Prostate gland (tissue), 2 donors: ENCODE data around the gene SUPT3H. TPM values are rescaled to one million over a fixed set of nuclear protein-coding genes. Genes with fewer than 3 reads are reported as not detected.

Experiments used
- DNase-seq: peaks from one replicate; pipeline ENCODE4 v3.0.0-alpha.2; 2019; ENCODE audit warnings: low spot score
- H3K27ac ChIP-seq, 2 donors: fragments of 200-600 bp; sonication (generic); 2 replicates each; pipeline ENCODE4 v1.5.1; 2017 to 2019
- H3K27me3 ChIP-seq: fragments of 200-600 bp; sonication (generic); replicated peaks from 2 replicates; pipeline ENCODE4 v1.5.1; 2019; ENCODE audit not compliant: insufficient read depth
- H3K36me3 ChIP-seq, 2 donors: fragments of 200-600 bp; sonication (generic); 1 replicate in 1 of 2; 2 replicates in 1 of 2; pipeline versions ENCODE4 v1.5.1 to v1.8.1; 2017 to 2019
- H3K4me1 ChIP-seq: fragments of 200-600 bp; sonication (generic); replicated peaks from 2 replicates; pipeline ENCODE4 v1.5.1; 2019
- H3K4me3 ChIP-seq, 2 donors: fragments of 200-600 bp; sonication (generic); 2 replicates each; pipeline ENCODE4 v1.5.1; 2017 to 2019
- H3K9me3 ChIP-seq: fragments of 200-600 bp; sonication (generic); 2 replicates; pipeline ENCODE4 v1.5.1; 2017
- POLR2A ChIP-seq: fragments of 450-650 bp; IDR thresholded peaks from one replicate; pipeline ENCODE4 v1.6.1; 2016; ENCODE audit warnings: antibody characterized with exemption, mild to moderate bottlenecking
- POLR2AphosphoS5 ChIP-seq: sonication (generic); formaldehyde crosslinking; IDR thresholded peaks from one replicate; pipeline ENCODE4 v1.6.1; 2017; ENCODE audit warnings: antibody characterized with exemption
- WGBS: methylation state at CpG from one replicate; pipeline ENCODE4 v1.1.5; 2018; 5-methylcytosine and 5-hydroxymethylcytosine counted together
- intact Hi-C: fragments of 100-400 bp; cut with DNase I; formaldehyde crosslinking; loops from one replicate; pipeline ENCODE4 v1.14.2; 2022
- microRNA counts, 2 donors: library from miRNA; unstranded; fragments of <30 nt; microRNA quantifications; one replicate each; lab custom pipeline; 2016 to 2017
- microRNA-seq: library from miRNA; unstranded; fragments of <30 nt; microRNA quantifications from one replicate; pipeline ENCODE4, GENCODE V29; 2016
- small RNA-seq, 2 donors: library from RNA; depleted of rRNA; stranded (forward); fragments of <200 nt; gene quantifications; one replicate each; pipeline ENCODE3, GENCODE V24; 2016
- total RNA-seq, 2 donors: library from RNA; depleted of rRNA; stranded (reverse); fragments of >200 nt; gene quantifications; one replicate each; pipeline ENCODE4 v1.1.0, GENCODE V29; 2016
- TF ChIP-seq, protein P1 (sequence below), 4 experiments: fragments of 200-600 bp in 2 of 4; fragments of 450-650 bp in 2 of 4; sonication (generic) in 2 of 4; IDR thresholded peaks; 1 replicate in 3 of 4; 2 replicates in 1 of 4; pipeline ENCODE4 v1.5.1; 2016 to 2019; ENCODE audit warnings: antibody characterized with exemption in 4 of 4, mild to moderate bottlenecking in 2 of 4, moderate library complexity in 2 of 4

SUPT3H gene
- total RNA-seq, 2 donors from 2014 or later = 4.6 to 13.1 TPM

DNA sequence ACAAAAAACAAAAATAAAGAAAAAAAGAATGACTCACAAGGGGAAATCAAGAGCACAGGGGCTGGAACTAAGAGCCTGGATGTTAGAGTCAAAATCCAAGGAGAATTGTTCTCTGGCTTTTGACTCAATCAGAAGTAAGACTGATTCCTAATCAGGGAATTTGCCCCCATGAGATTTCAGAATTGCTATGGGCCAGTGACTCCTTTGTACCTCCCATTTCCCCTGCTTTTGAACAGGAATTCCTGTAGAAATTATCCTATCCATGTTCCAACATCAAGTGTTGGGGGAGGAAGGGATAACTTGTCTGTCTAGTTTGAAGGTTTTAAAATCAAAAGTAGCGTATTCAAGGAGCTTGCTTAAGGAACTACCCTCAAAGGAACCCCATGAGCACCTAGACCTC, 593.5 kb downstream of the SUPT3H start:
- Histone ChIP-seq H3K9me3 (no peaks in the 10 kb centered on the region), H3K36me3 (no peaks in the 10 kb centered on the region), H3K27me3 (no peaks in the 10 kb centered on the region), H3K27ac (no peak overlapping the region), H3K4me1 (no peaks in the 10 kb centered on the region), H3K4me3 (no peak overlapping the region)
- 90% methylated on average over 1 of the region's 1 CpG for WGBS
- DNase-seq = no peak
- intact Hi-C loops = no loop called here
- TF ChIP-seq POLR2AphosphoS5 (no peak), POLR2A (no peak)
- TF ChIP-seq, protein P1, sequence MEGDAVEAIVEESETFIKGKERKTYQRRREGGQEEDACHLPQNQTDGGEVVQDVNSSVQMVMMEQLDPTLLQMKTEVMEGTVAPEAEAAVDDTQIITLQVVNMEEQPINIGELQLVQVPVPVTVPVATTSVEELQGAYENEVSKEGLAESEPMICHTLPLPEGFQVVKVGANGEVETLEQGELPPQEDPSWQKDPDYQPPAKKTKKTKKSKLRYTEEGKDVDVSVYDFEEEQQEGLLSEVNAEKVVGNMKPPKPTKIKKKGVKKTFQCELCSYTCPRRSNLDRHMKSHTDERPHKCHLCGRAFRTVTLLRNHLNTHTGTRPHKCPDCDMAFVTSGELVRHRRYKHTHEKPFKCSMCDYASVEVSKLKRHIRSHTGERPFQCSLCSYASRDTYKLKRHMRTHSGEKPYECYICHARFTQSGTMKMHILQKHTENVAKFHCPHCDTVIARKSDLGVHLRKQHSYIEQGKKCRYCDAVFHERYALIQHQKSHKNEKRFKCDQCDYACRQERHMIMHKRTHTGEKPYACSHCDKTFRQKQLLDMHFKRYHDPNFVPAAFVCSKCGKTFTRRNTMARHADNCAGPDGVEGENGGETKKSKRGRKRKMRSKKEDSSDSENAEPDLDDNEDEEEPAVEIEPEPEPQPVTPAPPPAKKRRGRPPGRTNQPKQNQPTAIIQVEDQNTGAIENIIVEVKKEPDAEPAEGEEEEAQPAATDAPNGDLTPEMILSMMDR (IDR thresholded peaks at IDR 0.05) = no peak

DNA sequence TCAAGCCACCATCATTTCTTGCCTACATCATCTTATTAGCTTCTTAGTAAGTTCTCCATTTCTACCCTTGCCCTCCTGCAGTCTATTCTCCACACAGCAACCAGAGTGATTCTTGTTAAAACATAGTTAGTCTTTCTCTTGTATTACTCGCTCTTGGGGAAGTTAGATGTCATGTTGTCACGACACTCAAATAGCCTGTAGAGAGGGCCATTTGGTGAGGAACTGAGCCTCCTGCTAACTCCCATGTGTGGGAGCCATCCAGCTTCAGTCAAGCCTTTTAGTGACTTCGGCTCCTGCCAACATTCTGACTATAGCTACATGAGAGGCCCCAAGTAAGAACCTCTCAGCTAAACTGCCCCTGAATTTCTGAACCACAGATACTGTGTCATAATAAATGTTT, 594.8 kb downstream of the SUPT3H start:
- H3K27me3 ChIP-seq = no peaks in the 10 kb centered on the region
- no peaks in the 10 kb centered on the region for H3K9me3 ChIP-seq
- WGBS = 87% methylated on average over 3 of the region's 3 CpGs
- TF ChIP-seq POLR2AphosphoS5 (no peak), POLR2A (no peak)
- TF ChIP-seq, protein P1 (IDR thresholded peaks at IDR 0.05) = no peak
- DNase-seq = no peak
- H3K4me3 ChIP-seq = no peak overlapping the region
- H3K4me1 ChIP-seq = no peaks in the 10 kb centered on the region
- no peak overlapping the region for H3K27ac ChIP-seq
- intact Hi-C loops = no loop called here
- no peaks in the 10 kb centered on the region for H3K36me3 ChIP-seq

DNA sequence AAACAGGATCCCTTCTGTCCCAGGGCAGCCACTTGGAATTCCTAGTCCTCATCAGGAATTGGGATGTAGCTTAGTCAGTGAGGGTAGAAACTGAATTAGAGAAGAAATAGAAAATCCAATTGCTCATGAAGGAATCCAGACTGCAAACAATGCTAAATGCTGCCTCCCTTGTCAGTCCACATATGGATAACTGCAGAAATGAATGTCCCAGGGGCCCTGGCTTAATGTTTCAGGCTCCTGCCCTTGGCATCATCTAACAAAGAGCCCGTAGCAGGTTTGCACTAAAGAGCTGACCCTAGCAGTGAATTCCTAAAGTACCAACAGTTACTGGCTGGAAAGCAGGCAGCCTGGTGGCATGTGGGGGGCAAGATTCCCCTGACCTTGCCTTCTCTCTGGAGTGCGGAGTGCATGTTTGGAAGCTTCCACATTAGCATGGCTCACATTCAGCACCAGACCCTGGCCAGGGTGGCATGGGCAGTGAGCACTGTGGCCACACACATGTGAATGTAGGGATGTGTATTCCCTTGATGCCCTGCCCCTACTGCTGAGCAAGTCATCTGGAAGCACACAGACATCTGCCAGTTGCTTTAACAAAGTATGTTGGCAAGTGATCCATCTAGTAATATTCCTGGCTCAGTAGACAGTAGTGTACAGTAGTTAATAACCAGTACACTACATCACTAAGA, 595.7 kb downstream of the SUPT3H start:
- 94% methylated on average over 2 of the region's 2 CpGs for WGBS
- Histone ChIP-seq H3K4me3 (no peak overlapping the region), H3K4me1 (no peaks in the 10 kb centered on the region), H3K36me3 (no peaks in the 10 kb centered on the region), H3K27me3 (no peaks in the 10 kb centered on the region), H3K9me3 (no peaks in the 10 kb centered on the region), H3K27ac (no peak overlapping the region)
- TF ChIP-seq POLR2A (no peak), POLR2AphosphoS5 (no peak)
- TF ChIP-seq, protein P1 (IDR thresholded peaks at IDR 0.05) = no peak
- intact Hi-C loops = no loop called here
- DNase-seq = no peak

DNA sequence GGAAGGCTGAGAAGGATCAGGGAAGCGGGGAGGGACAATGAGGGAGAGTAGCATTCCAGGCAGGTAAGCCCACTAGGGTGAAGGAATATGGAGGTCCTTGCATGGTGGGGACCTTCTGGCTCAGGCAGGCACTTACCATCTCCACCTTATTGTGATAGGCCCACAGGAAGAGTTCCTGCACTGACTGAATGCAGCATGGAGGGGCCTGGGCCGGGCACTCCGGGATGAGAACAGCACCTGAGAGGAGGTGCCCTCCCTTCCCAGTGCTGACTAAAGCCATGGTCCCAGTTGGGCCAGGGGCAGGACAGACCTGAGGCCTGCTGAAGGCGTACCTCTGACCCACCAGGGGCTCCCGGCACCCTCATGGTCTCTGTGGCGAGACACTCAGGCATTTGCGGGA, 597.6 kb downstream of the SUPT3H start:
- intact Hi-C loops = no loop called here
- no peaks in the 10 kb centered on the region for H3K27me3 ChIP-seq
- H3K27ac ChIP-seq = no peak overlapping the region
- H3K4me1 ChIP-seq = no peaks in the 10 kb centered on the region
- no peaks in the 10 kb centered on the region for H3K36me3 ChIP-seq
- H3K4me3 ChIP-seq = no peak overlapping the region
- no peak for TF ChIP-seq POLR2A
- no peaks in the 10 kb centered on the region for H3K9me3 ChIP-seq
- WGBS = over 99% methylated on average over 7 of the region's 7 CpGs
- DNase-seq = no peak

DNA sequence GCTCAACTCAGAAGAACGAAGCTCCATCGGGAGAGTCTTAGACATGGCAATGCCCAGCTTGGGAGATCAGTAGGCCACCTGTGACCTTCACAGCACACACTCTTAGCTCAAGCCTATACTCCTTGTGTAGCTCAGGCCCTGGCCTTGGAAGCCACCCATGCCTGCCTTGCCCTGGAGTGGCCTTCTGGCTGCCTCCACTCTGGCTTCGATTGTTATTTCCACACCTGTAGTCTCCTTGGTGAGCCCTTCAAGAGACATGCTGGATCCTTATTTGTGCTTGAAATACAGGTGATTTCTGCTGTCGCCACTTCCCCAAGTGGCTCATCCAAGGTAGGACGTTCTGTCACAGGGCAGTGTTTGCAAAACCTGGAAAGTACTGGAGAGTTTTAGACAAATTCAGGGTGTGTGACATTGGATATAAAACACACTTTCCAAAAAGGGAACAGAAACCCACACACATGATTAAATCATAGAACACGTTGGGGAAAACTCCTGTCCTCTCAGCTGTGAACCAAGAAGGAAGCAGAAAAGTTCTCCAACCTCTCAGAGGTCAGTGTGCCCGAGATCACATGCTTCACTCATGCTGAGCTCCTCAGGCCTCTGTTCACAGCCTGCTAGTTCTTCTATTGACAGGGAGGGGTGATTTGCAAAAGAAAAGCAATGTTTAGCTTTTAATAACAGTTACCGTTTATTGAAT, 598.5 kb downstream of the SUPT3H start:
- H3K9me3 ChIP-seq = no peaks in the 10 kb centered on the region
- no peak for TF ChIP-seq POLR2A
- no peak for TF ChIP-seq POLR2AphosphoS5
- H3K27ac ChIP-seq = no peak overlapping the region
- intact Hi-C loops = no loop called here
- H3K36me3 ChIP-seq = no peaks in the 10 kb centered on the region
- H3K27me3 ChIP-seq = no peaks in the 10 kb centered on the region
- DNase-seq = no peak
- 92% methylated on average over 8 of the region's 8 CpGs for WGBS
- no peak overlapping the region for H3K4me3 ChIP-seq
- no peaks in the 10 kb centered on the region for H3K4me1 ChIP-seq

MicroRNA genes within 50 kb of the gene (microRNA counts, 767-probe panel; counts per million panel counts)
- 1,117 to 1,352 counts per million in 2 donors for microRNA hsa-miR-586 (lab: Ali Mortazavi, UCI)

Small RNAs within 50 kb of the gene (microRNA-seq; reads per million reads assigned to microRNA genes)
- gene MIR586 = not detected

Small RNAs within 50 kb of the gene (small RNA-seq; reads per million reads assigned to genes)
- 0 reads per million in 2 donors for gene MIR586

Other genes with a start within 250 kb of the SUPT3H start
- gene RUNX2, start 49.6 kb downstream of the SUPT3H start, total RNA-seq = 10 to 100 TPM in 1 of 2 donors, 1 to 10 TPM in 1; 9.2 to 10.7 TPM